NCI-H146 (cell line): ENCODE results near the gene PLSCR4.

Experiments
- DNase-seq: peaks from one replicate; lab custom pipeline; 2025; lab: John Stamatoyannopoulos, UW

The PLSCR4 gene

GRCh38 chr3:146195030-146195429 is 55.9 kb downstream of the PLSCR4 start:
- DNase-seq, result no peak

GRCh38 chr3:146191051-146191450 is 59.9 kb downstream of the PLSCR4 start:
- no peak for DNase-seq

- DNase-seq, result peak; percentile 77
Measured at GRCh38 chr3:146189519-146190173, 61.3 kb downstream of the PLSCR4 start.

DNA sequence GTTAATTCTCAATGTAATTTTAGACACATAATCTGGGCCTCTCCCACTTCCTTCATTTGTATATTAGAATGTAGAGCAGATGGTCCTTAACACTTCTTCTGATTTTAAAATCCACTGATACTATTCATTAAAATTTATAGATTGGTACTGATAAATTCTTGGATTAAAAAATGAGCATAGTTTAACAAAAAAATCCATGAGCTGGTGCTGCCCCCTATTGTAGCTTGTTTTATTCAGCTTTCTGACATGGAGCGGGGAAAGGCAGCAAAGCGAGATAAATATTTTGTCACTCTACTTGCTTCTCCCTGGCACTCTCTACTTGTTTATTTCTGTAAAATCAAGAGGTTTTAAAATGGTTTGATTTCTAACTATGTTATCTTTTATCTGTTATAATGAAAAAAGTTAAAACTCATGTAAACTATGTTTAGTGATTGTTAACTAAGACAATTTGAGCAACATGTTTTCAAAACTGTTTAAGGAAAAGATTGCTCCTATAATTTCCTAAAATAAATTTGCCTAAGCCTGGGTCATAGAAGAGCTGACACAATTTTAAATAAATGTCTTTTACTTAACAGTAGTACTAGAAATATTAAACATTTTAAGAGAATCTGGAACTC is 63.5 kb downstream of the PLSCR4 start:
- DNase-seq, result peak; percentile 44

GRCh38 chr3:146184241-146185015 is 66.5 kb downstream of the PLSCR4 start:
- no peak for DNase-seq

GRCh38 chr3:146181216-146181615 is 69.7 kb downstream of the PLSCR4 start:
- no peak for DNase-seq

DNA sequence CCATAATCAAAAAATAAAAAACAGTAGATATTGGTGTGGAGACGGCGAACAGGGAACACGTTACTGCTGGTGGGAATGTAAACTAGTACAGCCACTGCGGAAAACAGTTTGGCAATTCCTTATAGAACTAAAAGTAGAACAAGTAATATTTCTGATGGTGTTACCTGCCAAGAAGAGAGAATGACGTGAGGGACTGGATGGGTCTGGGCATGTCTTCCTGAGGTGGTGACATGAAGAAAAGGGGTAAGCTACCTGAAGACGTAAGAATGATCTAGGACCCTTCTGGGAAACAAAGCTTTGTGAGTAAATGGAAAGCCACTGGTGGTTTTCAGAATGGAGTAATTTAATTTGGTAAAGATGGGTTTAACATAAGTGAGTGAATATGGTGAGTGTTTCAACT is 70.5 kb downstream of the PLSCR4 start:
- DNase-seq, result no peak

GRCh38 chr3:146178006-146178689 is 72.8 kb downstream of the PLSCR4 start:
- DNase-seq, result no peak

GRCh38 chr3:146177519-146177918 is 73.4 kb downstream of the PLSCR4 start:
- DNase-seq, result no peak

- DNase-seq, result no peak
Measured at GRCh38 chr3:146177072-146177471, 73.8 kb downstream of the PLSCR4 start.

- DNase-seq, result no peak
Measured at GRCh38 chr3:146172586-146172985, 78.3 kb downstream of the PLSCR4 start.

DNA sequence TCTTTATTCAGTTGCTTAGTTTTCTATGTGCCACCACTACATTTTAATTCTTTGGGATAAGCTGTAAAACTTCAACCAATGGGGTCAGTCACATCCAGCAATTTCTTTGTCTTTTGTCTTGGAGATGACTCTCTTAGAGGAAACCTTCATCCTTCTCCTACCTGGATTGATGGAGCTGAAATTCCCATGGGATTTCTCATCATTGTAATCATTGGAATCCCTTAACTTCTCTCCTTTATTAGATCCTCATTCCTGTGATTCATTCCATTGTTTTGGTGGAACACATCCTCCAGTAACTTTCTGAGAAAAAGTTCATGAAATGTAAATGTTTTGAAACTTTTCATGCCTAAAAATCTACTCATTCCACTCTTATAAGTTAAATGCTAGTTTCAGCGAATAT is 80.3 kb downstream of the PLSCR4 start:
- DNase-seq, result no peak

GRCh38 chr3:146169891-146170290 is 81.0 kb downstream of the PLSCR4 start:
- no peak for DNase-seq

GRCh38 chr3:146166826-146167225 is 84.1 kb downstream of the PLSCR4 start:
- DNase-seq, result no peak

DNA sequence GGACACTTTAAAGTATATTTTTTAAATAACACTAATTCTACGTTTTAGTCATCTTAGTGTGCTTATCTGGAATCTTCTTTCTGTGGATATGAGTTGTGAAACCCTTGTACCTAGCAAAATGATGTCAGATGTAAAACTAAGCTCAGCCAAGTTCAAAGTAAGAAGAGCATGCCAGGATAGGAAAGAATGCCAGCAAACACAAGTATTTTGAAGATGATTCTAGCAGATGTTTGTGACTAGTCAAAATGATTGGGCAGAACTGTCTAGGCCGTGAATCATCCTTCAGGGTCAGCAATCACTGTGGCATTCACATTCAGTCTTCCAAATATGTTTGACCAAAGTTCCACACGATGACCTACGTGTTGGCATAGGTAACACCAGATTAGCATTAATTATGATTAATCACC is 84.5 kb downstream of the PLSCR4 start:
- no peak for DNase-seq

DNA sequence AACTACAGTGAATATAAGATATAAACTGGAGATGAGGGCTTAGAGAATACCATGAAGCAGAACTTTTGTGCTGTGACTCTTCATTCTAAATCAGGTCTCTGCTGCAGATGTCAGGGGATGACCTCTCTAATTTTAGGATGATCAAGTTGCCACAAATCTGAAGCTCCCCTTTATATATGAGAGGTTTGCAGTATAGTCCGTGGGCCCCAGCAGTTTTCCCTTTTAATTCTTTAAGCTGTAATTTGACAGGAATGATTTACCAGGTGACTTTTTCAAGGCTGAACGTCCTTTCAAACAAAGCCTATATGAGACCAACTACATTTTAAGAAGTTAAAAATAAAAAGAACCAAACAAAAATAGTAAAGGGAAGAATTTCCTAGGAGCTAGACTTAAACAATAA is 85.0 kb downstream of the PLSCR4 start:
- no peak for DNase-seq

- no peak for DNase-seq
Measured at GRCh38 chr3:146164971-146165769, 85.7 kb downstream of the PLSCR4 start.

DNA sequence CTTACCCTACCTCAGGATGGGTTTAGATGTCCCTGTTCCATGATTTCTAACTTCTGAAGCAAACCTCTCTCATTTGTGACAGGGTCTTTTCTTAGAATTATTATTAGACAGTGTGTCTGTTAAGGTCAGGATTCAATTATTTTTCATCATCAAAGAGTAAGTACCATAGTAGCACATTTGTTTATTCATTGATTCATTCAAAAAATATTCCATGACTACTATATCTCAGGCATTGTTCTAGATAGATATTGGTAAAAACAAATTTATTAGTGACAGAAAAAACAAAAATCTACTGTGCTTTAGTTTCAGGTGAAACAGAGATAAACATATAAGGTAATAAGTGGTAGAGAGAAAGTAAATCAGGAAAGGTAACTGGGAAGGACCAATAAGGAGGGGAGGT is 86.4 kb downstream of the PLSCR4 start:
- no peak for DNase-seq

DNA sequence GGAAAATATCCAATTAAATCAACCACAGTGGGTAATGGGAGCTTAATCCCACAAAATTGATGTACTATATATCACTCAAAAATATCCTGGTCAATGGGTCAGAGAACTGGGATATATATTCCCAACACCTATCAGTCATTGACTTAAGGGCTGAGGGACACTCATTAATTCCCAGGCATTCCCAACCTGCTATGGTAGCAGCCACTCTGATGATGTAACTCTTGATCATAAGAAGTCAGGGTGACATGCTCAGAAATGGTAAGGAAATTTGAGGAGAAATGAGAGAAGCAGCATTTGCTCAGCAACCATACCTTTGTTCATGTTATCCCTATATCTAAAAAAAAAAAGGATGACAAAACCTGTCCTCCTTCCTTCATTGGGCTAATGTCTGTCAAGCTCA is 86.8 kb downstream of the PLSCR4 start:
- DNase-seq, result no peak

DNA sequence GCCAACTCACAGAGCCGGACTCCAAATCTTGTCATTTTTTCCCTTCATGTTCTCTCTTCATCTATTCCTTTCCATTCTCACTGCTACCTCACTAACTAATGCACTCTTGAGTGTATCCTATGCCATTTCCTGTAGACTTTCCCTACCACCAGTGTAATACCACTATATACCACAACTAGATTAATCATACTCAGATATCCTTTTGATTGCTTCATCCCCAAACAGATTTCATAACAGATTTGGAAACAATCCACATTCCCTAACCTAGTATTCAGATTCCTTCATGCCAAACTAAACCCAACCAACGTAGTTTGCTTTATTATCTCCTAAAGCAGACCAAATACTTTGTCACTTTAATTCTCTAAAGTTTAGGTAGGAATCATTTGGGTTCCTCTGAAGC is 87.3 kb downstream of the PLSCR4 start:
- no peak for DNase-seq

GRCh38 chr3:146162561-146162960 is 88.3 kb downstream of the PLSCR4 start:
- DNase-seq, result no peak

- peak; percentile 73 for DNase-seq
Measured at GRCh38 chr3:146161663-146162002, 89.3 kb downstream of the PLSCR4 start.
